ENCODE data around the gene FAAP100. TPM values are rescaled to one million over a fixed set of nuclear protein-coding genes. Genes with fewer than 3 reads are reported as not detected.

FAAP100 gene
- total RNA-seq, 1 donor from 2014 or later: 14.8 TPM

DNA sequence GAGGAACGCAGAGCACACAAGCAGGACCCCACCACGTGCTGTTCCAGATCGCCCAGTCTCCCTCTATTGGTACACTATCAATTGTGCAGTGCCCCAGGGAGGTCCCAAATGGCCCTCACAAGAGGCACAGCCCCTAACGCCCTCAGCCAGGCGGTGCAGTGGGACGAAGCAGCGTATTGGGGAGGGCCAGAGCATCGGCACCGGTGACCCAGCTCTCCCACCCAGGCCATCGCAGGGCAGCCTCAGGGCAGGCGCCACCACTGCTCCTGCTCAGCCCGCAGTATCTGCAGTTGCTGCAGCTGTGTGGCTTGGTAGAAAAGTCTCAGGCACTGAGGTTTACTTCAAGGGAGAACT is 5.9 kb upstream of the FAAP100 start:
- no peak for ATAC-seq
- intact Hi-C loops (cut with DNase I): no loop called here

GRCh38 chr17:81557276-81558114 is 5.3 kb upstream of the FAAP100 start:
- peak; percentile 58 for DNase-seq (ENCODE audit: missing footprints)
- no peak for ATAC-seq
- intact Hi-C loops (cut with DNase I): no loop called here

More for the DNA sequence above, 5.9 kb upstream of the FAAP100 start:
- peak; percentile 50 for DNase-seq (ENCODE audit: missing footprints)

- intact Hi-C loops (cut with DNase I): no loop called here
- ATAC-seq: no peak
- peak; percentile 30 for DNase-seq (ENCODE audit: missing footprints)
These were observed 4.7 kb upstream of the FAAP100 start for GRCh38 chr17:81556863-81557262.

DNA sequence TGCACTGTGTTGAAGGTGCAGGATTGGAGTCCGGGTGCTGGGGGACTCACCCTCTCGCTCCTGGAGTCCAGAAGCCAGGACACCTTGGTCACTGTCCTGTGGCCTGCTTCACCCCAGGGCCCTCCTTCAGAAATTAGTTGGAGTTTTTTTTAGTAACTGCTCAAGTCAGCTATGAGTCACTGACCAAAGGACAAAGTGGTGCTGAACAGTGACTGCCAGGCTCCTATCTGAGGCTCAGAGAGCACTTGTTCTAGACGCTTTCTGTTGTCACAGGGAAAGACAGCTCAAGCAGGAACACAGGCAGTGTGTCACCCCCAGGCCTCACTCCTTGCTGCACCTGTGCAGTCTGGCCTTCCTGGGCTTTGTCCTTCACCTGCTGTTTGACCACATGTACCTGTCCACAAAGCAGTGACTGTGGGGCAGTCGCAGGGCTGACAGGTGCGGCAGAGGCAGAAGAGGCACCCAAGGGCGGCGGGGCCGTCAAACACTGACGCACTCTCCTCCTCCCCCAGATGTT is 4.1 kb upstream of the FAAP100 start:
- intact Hi-C loops (cut with DNase I): no loop called here
- DNase-seq (ENCODE audit: missing footprints) (peak; percentile 49), ATAC-seq (peak; percentile 37)

- no peak for ATAC-seq
- intact Hi-C loops (cut with DNase I): loop anchor here (5.0 kb wide), 1 partner anchor 36 kb away; no protein-coding TSS in a partner anchor
- DNase-seq (ENCODE audit: missing footprints): peak; percentile 42
These were observed 1.5 kb upstream of the FAAP100 start for GRCh38 chr17:81553616-81554181.

GRCh38 chr17:81553018-81553615 is 964 bp upstream of the FAAP100 start:
- peak; percentile 49 for ATAC-seq
- intact Hi-C loops (cut with DNase I): loop anchor here (5.0 kb wide), 1 partner anchor 36 kb away; no protein-coding TSS in a partner anchor

DNA sequence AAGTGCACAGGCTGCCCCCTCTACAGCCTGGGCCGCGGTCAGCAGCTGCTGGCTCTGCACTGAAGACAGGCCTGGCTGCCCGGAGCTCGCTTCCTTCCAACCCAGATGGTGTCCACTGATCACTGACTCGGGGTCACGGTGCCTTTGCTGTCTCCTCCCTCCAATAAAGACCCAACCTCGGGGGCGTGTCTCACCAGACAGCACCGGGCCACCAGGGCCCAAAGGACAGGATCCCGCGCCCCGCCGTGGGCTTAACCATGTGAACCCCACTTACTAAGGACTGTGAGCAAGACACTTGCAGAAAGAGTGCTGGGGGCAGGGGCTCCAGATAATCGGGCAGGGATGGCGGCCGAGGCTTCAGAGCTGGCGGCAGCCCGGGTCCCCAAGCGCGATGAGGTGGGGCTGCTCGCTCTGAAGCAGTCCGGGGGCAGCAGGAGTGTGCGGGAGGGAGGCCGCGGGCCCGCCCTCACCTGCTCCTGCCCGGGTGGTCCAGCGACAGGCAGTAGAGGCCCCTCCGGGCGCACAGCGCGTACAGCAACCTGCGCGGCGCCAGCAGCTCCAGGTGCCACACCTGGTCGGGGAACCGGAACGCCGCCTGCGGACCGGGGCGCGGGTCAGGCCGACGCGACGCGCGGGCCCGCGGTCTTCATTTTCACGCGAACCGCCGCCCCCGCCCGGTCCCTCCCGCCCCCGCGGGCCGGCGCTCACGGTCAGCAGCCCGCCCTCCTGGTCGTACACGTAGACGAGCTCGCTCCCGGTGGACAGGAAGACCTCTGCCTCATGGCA is 502 bp downstream of the FAAP100 start:
- peak; percentile 66 for DNase-seq (ENCODE audit: missing footprints)
- intact Hi-C loops (cut with DNase I): loop anchor here (5.0 kb wide), 1 partner anchor 34 kb away; no protein-coding TSS in a partner anchor
- peak; percentile 12 for ATAC-seq

More at GRCh38 chr17:81553018-81553615, 964 bp upstream of the FAAP100 start:
- peak; percentile 81 for DNase-seq (ENCODE audit: missing footprints)

- ATAC-seq (no peak), DNase-seq (ENCODE audit: missing footprints) (peak; percentile 31)
- intact Hi-C loops (cut with DNase I): loop anchor here (5.0 kb wide), 1 partner anchor 34 kb away; no protein-coding TSS in a partner anchor
These were observed 1.2 kb downstream of the FAAP100 start for GRCh38 chr17:81550830-81551457.

GRCh38 chr17:81550285-81550684 is 1.9 kb downstream of the FAAP100 start:
- ATAC-seq (no peak), DNase-seq (ENCODE audit: missing footprints) (peak; percentile 50)
- intact Hi-C loops (cut with DNase I): loop anchor here (5.0 kb wide), 1 partner anchor 33 kb away; no protein-coding TSS in a partner anchor

DNA sequence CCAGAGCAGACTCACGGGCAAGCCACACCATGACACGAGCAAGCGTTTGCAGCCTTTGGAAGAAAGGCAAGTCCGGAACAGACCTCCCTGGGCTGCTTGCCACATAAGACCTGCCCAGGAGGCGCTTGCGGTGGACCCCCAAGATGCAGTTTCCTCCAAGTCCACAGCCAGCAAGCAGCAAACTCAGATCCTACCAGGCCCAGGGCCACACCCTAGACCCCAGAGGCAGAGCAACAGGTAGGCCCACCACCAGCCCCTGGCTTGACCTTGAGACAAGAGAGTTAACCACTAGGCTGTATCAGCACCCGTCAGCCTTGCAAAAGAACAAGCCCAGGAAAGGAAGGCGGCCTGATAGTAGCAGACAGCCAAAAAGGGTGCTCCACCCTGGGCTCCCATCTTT is 2.3 kb downstream of the FAAP100 start:
- ATAC-seq (no peak), DNase-seq (ENCODE audit: missing footprints) (peak; percentile 30)
- intact Hi-C loops (cut with DNase I): loop anchor here (5.0 kb wide), 1 partner anchor 33 kb away; no protein-coding TSS in a partner anchor

GRCh38 chr17:81549031-81549557 is 3.1 kb downstream of the FAAP100 start:
- intact Hi-C loops (cut with DNase I): no loop called here
- ATAC-seq (no peak), DNase-seq (ENCODE audit: missing footprints) (peak; percentile 37)

GRCh38 chr17:81547614-81547982 is 4.6 kb downstream of the FAAP100 start:
- no peak for DNase-seq (ENCODE audit: missing footprints)
- ATAC-seq: no peak
- intact Hi-C loops (cut with DNase I): no loop called here

- no peak for ATAC-seq
- no peak for DNase-seq (ENCODE audit: missing footprints)
- intact Hi-C loops (cut with DNase I): no loop called here
These were observed 5.1 kb downstream of the FAAP100 start for GRCh38 chr17:81546906-81547613.

DNA sequence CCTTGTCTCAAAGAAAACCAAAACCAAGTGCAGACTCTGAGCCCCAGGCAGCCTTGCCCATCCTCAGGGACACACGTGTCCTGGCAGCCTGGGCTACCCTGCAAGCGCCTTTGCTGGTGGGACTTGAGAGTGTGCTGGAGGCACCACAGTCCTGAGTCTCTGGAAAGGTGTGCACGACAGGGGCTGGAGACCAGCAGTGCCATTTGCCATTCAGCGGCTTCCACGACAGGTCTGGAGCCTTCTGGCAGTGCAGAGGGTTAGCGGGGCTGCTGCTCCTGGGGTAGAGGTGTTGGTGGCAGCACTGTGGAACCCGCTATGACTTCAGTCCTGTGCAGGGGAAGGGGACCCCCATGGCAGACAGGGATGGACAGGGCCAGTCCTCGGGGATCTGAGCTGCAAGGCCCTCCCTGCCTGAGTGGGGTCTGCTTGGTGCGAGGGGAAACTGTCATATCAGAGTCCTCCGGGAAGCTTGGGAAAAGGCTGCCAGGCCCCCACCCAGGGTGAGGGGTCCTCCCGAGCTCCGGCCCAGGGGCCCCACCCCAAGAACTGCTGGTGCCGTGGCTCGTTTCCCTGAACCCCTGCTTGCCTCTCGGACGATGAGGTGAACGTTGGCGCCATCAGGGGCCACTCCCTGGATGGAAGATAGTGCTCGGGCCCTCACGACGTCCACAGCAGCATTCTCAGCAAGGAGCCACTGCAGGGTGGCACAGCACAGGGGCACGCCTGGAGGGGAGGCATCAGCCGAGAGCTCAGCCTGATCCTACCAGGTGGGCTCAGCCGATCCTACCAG is 6.8 kb downstream of the FAAP100 start:
- intact Hi-C loops (cut with DNase I): no loop called here
- DNase-seq (ENCODE audit: missing footprints) (no peak), ATAC-seq (no peak)

DNA sequence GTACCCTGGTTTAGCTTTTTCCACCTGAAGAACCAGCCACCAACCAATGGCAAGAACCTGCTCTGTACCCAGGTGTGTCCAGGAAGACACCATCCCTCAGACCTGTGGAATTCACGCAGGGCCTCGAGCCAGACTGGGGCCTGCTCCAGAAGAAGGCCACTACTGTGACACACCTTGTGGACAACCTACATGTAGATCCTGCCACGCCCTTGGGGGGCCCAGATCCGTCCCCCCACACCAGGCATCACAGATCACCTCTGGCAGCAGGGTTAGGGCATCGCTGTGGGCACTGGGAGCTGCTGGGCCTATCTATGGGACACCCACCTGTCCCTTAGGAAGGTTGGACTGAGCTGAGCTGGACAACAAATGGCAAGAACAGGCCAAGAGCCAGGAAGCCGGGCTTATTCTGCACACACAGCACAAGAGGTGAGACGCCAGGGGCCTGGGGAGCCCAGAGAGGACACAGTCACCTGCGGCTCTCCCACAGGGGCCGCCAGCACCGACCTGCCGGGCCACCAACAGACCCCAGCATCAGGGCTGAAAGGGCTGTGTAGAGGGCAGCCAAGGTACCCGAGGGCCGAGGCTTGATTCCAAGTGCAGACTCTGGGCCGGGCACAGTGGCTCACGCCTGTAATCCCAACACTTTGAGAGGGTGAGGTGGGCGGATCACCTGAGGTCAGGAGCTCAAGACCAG is 7.7 kb downstream of the FAAP100 start:
- no peak for ATAC-seq
- peak; percentile 68 for DNase-seq (ENCODE audit: missing footprints)
- intact Hi-C loops (cut with DNase I): no loop called here

DNA sequence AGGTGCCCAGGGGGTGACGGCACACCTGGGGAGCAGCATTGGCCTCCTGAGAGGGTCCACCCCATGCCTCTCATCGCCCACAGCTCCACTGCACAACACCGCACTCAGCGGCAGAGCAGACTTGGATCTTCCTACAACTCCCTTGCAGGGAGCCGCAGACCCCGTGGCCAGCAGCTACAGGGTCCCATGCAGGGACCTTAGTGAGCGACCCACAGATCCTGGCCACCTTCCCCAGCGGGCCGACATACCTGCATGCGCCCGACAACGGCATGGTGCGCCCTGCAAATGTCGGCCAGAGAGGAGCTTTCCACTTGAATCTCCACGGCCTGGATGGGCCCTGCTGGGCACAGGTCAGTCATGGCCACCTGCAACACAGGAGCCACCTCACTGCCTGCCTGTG is 8.4 kb downstream of the FAAP100 start:
- intact Hi-C loops (cut with DNase I): no loop called here
- no peak for ATAC-seq

More for the DNA sequence above, 8.4 kb downstream of the FAAP100 start:
- peak; percentile 53 for DNase-seq (ENCODE audit: missing footprints)
